ENCODE data around the gene ENTR1. TPM values are rescaled to one million over a fixed set of nuclear protein-coding genes. Genes with fewer than 3 reads are reported as not detected.

Gene ENTR1
- total and polyA plus RNA-seq, 2 of the 4 experiments (the other 2 are of a cell fraction) = 14.5 to 37.3 TPM

GRCh38 chr9:136416914-136417313, 6.5 kb upstream of the ENTR1 start:
- intact Hi-C loops (cut with micrococcal nuclease) = no loop called here
- BruUV-seq (replicated peaks) = no TSS peak
- no peak overlapping the region for H3K4me3 ChIP-seq (ENCODE audit: insufficient read depth, low read depth, low read length)

More at GRCh38 chr9:136416914-136417313, 6.5 kb upstream of the ENTR1 start:
- Histone ChIP-seq H3K36me3 (ENCODE audit: control insufficient read depth, insufficient read depth, low read length) (peaks cover 74% of the 10 kb centered on the region), H3K56ac (ENCODE audit: extremely low read depth, insufficient read depth, low read length) (no peak overlapping the region), H3K4me1 (ENCODE audit: control insufficient read depth, insufficient read depth, low read length) (peaks cover under 1% of the 10 kb centered on the region), H3K4me2 (ENCODE audit: low read depth, low read length) (no peak overlapping the region), H3K27me3 (ENCODE audit: control insufficient read depth, insufficient read depth, low read length) (no peaks in the 10 kb centered on the region), H4K5ac (ENCODE audit: low read depth, low read length) (no peak overlapping the region), H4K8ac (ENCODE audit: low read depth in 2 of 2, low read length in 2 of 2) (no peak overlapping the region), H2BK120ac (ENCODE audit: low read depth, low read length) (no peak overlapping the region), H4K20me1 (ENCODE audit: insufficient read depth, low read length) (peaks cover 16% of the 10 kb centered on the region), H2AK5ac (ENCODE audit: low read depth, low read length) (no peak overlapping the region), H2AFZ (replicated peaks; ENCODE audit: low read length, poor library complexity) (no peak overlapping the region), H3K9me3 (ENCODE audit: control insufficient read depth, insufficient read depth, low read length) (no peaks in the 10 kb centered on the region), H2BK15ac (ENCODE audit: low read depth, low read length) (no peak overlapping the region), H3K18ac (ENCODE audit: low read depth, low read length) (no peak overlapping the region), H2BK5ac (ENCODE audit: low read depth, low read length, poor library complexity, severe bottlenecking) (no peak overlapping the region), H2BK20ac (ENCODE audit: low read depth, low read length) (no peak overlapping the region), H3K4ac (ENCODE audit: low read depth, low read length) (no peak overlapping the region), H3K9me1 (ENCODE audit: insufficient read depth, low read length) (peaks cover 8% of the 10 kb centered on the region; the same call in 1 of the 2 replicates), H3K79me1 (ENCODE audit: low read depth in 1 of 2, low read length in 2 of 2) (peaks cover 10 to 42% of the 10 kb centered on the region in 2 experiments), H3K9ac (ENCODE audit: low read depth, low read length) (no peak overlapping the region), H3K14ac (replicated peaks; ENCODE audit: low read depth, low read length) (no peak overlapping the region), H3K23ac (ENCODE audit: low read depth, low read length) (no peak overlapping the region), H3K27ac (ENCODE audit: insufficient read depth, low read length) (no peak overlapping the region), H2AK9ac (replicated peaks; ENCODE audit: low read depth, low read length, poor library complexity) (no peak overlapping the region), H4K91ac (ENCODE audit: insufficient read depth, low read depth, low read length) (no peak overlapping the region)
- dilution Hi-C loops (cut with HindIII; ENCODE audit: low sequenced_read_pairs, unreplicated experiment) = no loop called here
- ChIA-PET CTCF (no interaction called here), POLR2A (ENCODE audit: unreplicated experiment) (no interaction called here)
- no peak for DNase-seq
- TF ChIP-seq FOS (IDR thresholded peaks at IDR 0.05; ENCODE audit: low read depth, low read length) (no peak), RCOR1 (IDR thresholded peaks at IDR 0.05; ENCODE audit: insufficient replicate concordance, low read length) (no peak), MAZ (IDR thresholded peaks at IDR 0.05; ENCODE audit: borderline replicate concordance, low read depth, low read length) (no peak), RFX5 (IDR thresholded peaks at IDR 0.05; ENCODE audit: low read depth, low read length) (no peak), MXI1 (IDR thresholded peaks at IDR 0.05; ENCODE audit: borderline replicate concordance, low read depth, low read length) (no peak), BHLHE40 (IDR thresholded peaks at IDR 0.05; ENCODE audit: low read depth, low read length) (no peak), CEBPB (IDR thresholded peaks at IDR 0.05; ENCODE audit: low read depth, low read length) (no peak), RAD21 (IDR thresholded peaks at IDR 0.05; ENCODE audit: low read length) (no peak), POLR2A (IDR thresholded peaks at IDR 0.05; ENCODE audit: low read depth, low read length) (no peak), NFE2L2 (IDR thresholded peaks at IDR 0.05; ENCODE audit: low read depth, low read length) (no peak), SMC3 (IDR thresholded peaks at IDR 0.05; ENCODE audit: low read depth, low read length) (no peak), CHD1 (IDR thresholded peaks at IDR 0.05; ENCODE audit: low read depth, low read length) (no peak), MAFK (IDR thresholded peaks at IDR 0.05; ENCODE audit: low read depth, low read length) (no peak)
- TF ChIP-seq, protein P1, sequence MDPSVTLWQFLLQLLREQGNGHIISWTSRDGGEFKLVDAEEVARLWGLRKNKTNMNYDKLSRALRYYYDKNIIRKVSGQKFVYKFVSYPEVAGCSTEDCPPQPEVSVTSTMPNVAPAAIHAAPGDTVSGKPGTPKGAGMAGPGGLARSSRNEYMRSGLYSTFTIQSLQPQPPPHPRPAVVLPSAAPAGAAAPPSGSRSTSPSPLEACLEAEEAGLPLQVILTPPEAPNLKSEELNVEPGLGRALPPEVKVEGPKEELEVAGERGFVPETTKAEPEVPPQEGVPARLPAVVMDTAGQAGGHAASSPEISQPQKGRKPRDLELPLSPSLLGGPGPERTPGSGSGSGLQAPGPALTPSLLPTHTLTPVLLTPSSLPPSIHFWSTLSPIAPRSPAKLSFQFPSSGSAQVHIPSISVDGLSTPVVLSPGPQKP (IDR thresholded peaks at IDR 0.05; ENCODE audit: borderline replicate concordance, low read depth, low read length) = no peak
- TF ChIP-seq, protein P2, sequence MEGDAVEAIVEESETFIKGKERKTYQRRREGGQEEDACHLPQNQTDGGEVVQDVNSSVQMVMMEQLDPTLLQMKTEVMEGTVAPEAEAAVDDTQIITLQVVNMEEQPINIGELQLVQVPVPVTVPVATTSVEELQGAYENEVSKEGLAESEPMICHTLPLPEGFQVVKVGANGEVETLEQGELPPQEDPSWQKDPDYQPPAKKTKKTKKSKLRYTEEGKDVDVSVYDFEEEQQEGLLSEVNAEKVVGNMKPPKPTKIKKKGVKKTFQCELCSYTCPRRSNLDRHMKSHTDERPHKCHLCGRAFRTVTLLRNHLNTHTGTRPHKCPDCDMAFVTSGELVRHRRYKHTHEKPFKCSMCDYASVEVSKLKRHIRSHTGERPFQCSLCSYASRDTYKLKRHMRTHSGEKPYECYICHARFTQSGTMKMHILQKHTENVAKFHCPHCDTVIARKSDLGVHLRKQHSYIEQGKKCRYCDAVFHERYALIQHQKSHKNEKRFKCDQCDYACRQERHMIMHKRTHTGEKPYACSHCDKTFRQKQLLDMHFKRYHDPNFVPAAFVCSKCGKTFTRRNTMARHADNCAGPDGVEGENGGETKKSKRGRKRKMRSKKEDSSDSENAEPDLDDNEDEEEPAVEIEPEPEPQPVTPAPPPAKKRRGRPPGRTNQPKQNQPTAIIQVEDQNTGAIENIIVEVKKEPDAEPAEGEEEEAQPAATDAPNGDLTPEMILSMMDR (conservative IDR thresholded peaks at IDR 0.05; ENCODE audit: low read depth, low read length) = no peak
- TF ChIP-seq, protein P3, sequence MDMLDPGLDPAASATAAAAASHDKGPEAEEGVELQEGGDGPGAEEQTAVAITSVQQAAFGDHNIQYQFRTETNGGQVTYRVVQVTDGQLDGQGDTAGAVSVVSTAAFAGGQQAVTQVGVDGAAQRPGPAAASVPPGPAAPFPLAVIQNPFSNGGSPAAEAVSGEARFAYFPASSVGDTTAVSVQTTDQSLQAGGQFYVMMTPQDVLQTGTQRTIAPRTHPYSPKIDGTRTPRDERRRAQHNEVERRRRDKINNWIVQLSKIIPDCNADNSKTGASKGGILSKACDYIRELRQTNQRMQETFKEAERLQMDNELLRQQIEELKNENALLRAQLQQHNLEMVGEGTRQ (IDR thresholded peaks at IDR 0.05; ENCODE audit: low read depth, low read length) = no peak
- ATAC-seq (ENCODE audit: low read depth) = no peak
- in situ Hi-C loops (cut with MboI; ENCODE audit: low sequenced_read_pairs) = no loop called here
- 94% methylated on average over 14 of the region's 19 CpGs; no CpG with 5 or more reads in 1 of the 2 experiments for WGBS, 2 experiments (ENCODE audit: extremely low coverage in 2 of 2, insufficient read length in 1 of 2)

Measured in IMR-90 (cell line).